ENCODE results near the gene IFT20.

DNA sequence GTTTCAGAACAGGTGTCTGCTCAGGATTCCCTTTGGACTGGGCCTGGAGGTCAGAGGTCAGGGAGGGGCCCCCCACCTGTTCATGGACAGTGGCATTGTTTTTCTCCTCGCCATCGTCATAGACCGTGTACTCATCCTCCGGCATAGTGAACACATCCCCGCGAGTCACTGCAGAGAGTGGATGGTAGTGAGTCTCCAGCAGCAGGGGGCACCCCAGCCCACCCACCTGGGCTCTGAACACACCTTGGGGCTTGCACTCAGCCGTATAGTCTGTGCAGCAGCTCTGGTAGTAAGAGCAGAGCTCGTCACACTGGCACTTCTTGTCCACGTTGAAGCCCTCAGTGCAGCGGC is 34.4 kb upstream of the IFT20 start:
- TF ChIP-seq, protein P1, sequence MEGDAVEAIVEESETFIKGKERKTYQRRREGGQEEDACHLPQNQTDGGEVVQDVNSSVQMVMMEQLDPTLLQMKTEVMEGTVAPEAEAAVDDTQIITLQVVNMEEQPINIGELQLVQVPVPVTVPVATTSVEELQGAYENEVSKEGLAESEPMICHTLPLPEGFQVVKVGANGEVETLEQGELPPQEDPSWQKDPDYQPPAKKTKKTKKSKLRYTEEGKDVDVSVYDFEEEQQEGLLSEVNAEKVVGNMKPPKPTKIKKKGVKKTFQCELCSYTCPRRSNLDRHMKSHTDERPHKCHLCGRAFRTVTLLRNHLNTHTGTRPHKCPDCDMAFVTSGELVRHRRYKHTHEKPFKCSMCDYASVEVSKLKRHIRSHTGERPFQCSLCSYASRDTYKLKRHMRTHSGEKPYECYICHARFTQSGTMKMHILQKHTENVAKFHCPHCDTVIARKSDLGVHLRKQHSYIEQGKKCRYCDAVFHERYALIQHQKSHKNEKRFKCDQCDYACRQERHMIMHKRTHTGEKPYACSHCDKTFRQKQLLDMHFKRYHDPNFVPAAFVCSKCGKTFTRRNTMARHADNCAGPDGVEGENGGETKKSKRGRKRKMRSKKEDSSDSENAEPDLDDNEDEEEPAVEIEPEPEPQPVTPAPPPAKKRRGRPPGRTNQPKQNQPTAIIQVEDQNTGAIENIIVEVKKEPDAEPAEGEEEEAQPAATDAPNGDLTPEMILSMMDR (IDR thresholded peaks at IDR 0.05; ENCODE audit: low read depth, low read length): no peak
- TF ChIP-seq EZH2phosphoT487 (IDR thresholded peaks at IDR 0.05; ENCODE audit: low read depth): no peak
